ENCODE data around the gene C10orf71.

C10orf71 gene

DNA sequence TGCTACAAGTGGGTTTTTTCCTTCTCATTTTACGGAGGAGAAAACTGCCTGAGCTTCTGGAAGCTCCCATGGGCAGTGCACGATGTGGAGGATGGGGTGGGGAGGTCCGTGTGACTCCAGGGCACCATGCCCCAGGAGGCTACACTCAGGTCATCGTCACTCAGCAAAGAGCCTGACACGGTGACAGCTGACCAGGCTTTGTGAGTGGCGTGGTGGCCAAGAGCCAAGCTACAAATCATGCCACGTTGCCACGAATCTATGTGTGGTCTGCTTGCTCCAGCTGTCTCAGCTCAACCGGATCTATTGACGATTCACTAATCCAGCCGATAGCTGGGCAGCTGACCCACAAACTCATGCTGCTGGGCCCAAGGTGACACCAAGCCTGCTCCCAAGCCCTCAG, 27.6 kb upstream of the C10orf71 start:
- TF ChIP-seq, protein P1, sequence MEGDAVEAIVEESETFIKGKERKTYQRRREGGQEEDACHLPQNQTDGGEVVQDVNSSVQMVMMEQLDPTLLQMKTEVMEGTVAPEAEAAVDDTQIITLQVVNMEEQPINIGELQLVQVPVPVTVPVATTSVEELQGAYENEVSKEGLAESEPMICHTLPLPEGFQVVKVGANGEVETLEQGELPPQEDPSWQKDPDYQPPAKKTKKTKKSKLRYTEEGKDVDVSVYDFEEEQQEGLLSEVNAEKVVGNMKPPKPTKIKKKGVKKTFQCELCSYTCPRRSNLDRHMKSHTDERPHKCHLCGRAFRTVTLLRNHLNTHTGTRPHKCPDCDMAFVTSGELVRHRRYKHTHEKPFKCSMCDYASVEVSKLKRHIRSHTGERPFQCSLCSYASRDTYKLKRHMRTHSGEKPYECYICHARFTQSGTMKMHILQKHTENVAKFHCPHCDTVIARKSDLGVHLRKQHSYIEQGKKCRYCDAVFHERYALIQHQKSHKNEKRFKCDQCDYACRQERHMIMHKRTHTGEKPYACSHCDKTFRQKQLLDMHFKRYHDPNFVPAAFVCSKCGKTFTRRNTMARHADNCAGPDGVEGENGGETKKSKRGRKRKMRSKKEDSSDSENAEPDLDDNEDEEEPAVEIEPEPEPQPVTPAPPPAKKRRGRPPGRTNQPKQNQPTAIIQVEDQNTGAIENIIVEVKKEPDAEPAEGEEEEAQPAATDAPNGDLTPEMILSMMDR (IDR thresholded peaks at IDR 0.05) = no peak
- Histone ChIP-seq H3K9me3 (no peaks in the 10 kb centered on the region), H3K27me3 (no peaks in the 10 kb centered on the region), H3K4me1 (ENCODE audit: control insufficient read depth in 1 of 2, insufficient read depth in 1 of 2, low read depth in 1 of 2, low read length in 1 of 2) (no peaks in the 10 kb centered on the region), H3K4me3 (ENCODE audit: low read depth in 1 of 2, low read length in 1 of 2) (no peak overlapping the region), H3K36me3 (no peaks in the 10 kb centered on the region), H3K27ac (no peak overlapping the region)

GRCh38 chr10:49272251-49273081, 26.5 kb upstream of the C10orf71 start:
- Histone ChIP-seq H3K36me3 (no peaks in the 10 kb centered on the region), H3K27ac (no peak overlapping the region), H3K4me3 (ENCODE audit: low read depth in 1 of 2, low read length in 1 of 2) (no peak overlapping the region), H3K9me3 (no peaks in the 10 kb centered on the region), H3K4me1 (ENCODE audit: control insufficient read depth in 1 of 2, insufficient read depth in 1 of 2, low read depth in 1 of 2, low read length in 1 of 2) (no peaks in the 10 kb centered on the region), H3K27me3 (no peaks in the 10 kb centered on the region)
- TF ChIP-seq, protein P1 (IDR thresholded peaks at IDR 0.05) = no peak

GRCh38 chr10:49273082-49273465, 25.9 kb upstream of the C10orf71 start:
- no peak overlapping the region for H3K27ac ChIP-seq
- TF ChIP-seq, protein P1 (IDR thresholded peaks at IDR 0.05) = no peak
- no peaks in the 10 kb centered on the region for H3K4me1 ChIP-seq (ENCODE audit: control insufficient read depth in 1 of 2, insufficient read depth in 1 of 2, low read depth in 1 of 2, low read length in 1 of 2)
- no peak overlapping the region for H3K4me3 ChIP-seq (ENCODE audit: low read depth in 1 of 2, low read length in 1 of 2)
- no peaks in the 10 kb centered on the region for H3K9me3 ChIP-seq
- H3K36me3 ChIP-seq = no peaks in the 10 kb centered on the region
- H3K27me3 ChIP-seq = no peaks in the 10 kb centered on the region

DNA sequence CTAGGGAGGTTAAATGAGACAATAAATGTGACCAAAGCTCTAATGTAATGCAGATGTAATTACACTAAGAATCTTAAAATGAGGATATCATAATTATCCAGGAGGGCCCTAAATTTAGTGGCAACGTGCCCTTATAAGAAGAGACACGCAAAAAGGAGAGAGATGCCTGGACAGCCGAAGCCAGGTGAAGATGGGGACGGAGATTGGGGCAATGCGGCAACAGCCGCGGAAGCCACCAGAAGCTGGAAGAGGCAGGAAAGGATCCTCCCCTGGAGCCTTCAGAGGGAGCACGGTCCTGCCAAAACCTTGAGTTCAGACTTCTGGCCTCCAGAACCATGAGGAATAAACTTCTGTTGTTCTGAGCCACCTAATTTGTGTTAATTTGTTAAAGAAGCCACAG, 25.3 kb upstream of the C10orf71 start:
- H3K4me3 ChIP-seq (ENCODE audit: low read depth in 1 of 2, low read length in 1 of 2) = no peak overlapping the region
- H3K9me3 ChIP-seq = no peaks in the 10 kb centered on the region
- H3K36me3 ChIP-seq = no peaks in the 10 kb centered on the region
- H3K27ac ChIP-seq = no peak overlapping the region
- no peaks in the 10 kb centered on the region for H3K27me3 ChIP-seq
- H3K4me1 ChIP-seq (ENCODE audit: control insufficient read depth in 1 of 2, insufficient read depth in 1 of 2, low read depth in 1 of 2, low read length in 1 of 2) = no peaks in the 10 kb centered on the region
- TF ChIP-seq, protein P1 (IDR thresholded peaks at IDR 0.05) = no peak

- Histone ChIP-seq H3K4me1 (ENCODE audit: control insufficient read depth in 1 of 2, insufficient read depth in 1 of 2, low read depth in 1 of 2, low read length in 1 of 2) (no peaks in the 10 kb centered on the region), H3K36me3 (no peaks in the 10 kb centered on the region), H3K27ac (no peak overlapping the region), H3K9me3 (no peaks in the 10 kb centered on the region), H3K4me3 (ENCODE audit: low read depth in 1 of 2, low read length in 1 of 2) (no peak overlapping the region), H3K27me3 (no peaks in the 10 kb centered on the region)
- TF ChIP-seq, protein P1 (IDR thresholded peaks at IDR 0.05) = no peak
Observed at GRCh38 chr10:49274886-49275285, 24.1 kb upstream of the C10orf71 start.
